HCT116 (cell line): ENCODE results near the gene POLK.

Source experiments
- CBX3 ChIP-seq: IDR thresholded peaks from 2 replicates; pipeline ENCODE4 v1.6.1; 2012; ENCODE audit warnings: low read depth
- EZH2 ChIP-seq: fragments of 200-600 bp; sonication (generic); IDR thresholded peaks from 2 replicates; pipeline ENCODE4 v1.6.1; 2017; ENCODE audit warnings: antibody characterized with exemption, mixed run types
- EZH2phosphoT487 ChIP-seq: fragments of 200-600 bp; IDR thresholded peaks from 2 replicates; pipeline ENCODE4 v1.6.1; 2018; ENCODE audit warnings: antibody characterized with exemption, borderline replicate concordance
- POLR2A ChIP-seq: IDR thresholded peaks from 2 replicates; pipeline ENCODE4 v1.7.0; 2011; ENCODE audit warnings: borderline replicate concordance; ENCODE audit not compliant: insufficient read depth, insufficient read length; ENCODE audit errors: extremely low read depth
- POLR2AphosphoS5 ChIP-seq: IDR thresholded peaks from 2 replicates; pipeline ENCODE4 v1.6.1; 2011; ENCODE audit warnings: mild to moderate bottlenecking, low read depth, low read length, moderate library complexity
- REST ChIP-seq: IDR thresholded peaks from 2 replicates; pipeline ENCODE4 v1.6.1; 2012; ENCODE audit warnings: low read depth
- SP1 ChIP-seq: IDR thresholded peaks from 2 replicates; pipeline ENCODE4 v1.6.1; 2012; ENCODE audit warnings: low read depth
- ZNF274 ChIP-seq: fragments of 200-500 bp; sonication (Bioruptor generic); IDR thresholded peaks from 2 replicates; pipeline ENCODE4 v1.6.1; 2014; ENCODE audit warnings: mild to moderate bottlenecking, low read depth, low read length, inconsistent platforms
- TF ChIP-seq, protein P1 (sequence below), 3 experiments: fragments of 200-600 bp in 1 of 3; sonication (generic) in 1 of 3; IDR thresholded peaks in 2 of 3; conservative IDR thresholded peaks in 1 of 3; 2 replicates each; pipeline ENCODE4 v1.5.1; 2012 to 2017; ENCODE audit warnings: low read depth in 2 of 3, low read length in 2 of 3, antibody characterized with exemption in 1 of 3, borderline replicate concordance in 1 of 3, control low read depth in 1 of 3, mild to moderate bottlenecking in 1 of 3, mixed read lengths in 1 of 3, mixed run types in 1 of 3, moderate library complexity in 1 of 3; ENCODE audit not compliant: insufficient read depth in 1 of 3
- TF ChIP-seq, protein P2 (sequence below): IDR thresholded peaks from 2 replicates; pipeline ENCODE4 v1.6.1; 2012

DNA sequence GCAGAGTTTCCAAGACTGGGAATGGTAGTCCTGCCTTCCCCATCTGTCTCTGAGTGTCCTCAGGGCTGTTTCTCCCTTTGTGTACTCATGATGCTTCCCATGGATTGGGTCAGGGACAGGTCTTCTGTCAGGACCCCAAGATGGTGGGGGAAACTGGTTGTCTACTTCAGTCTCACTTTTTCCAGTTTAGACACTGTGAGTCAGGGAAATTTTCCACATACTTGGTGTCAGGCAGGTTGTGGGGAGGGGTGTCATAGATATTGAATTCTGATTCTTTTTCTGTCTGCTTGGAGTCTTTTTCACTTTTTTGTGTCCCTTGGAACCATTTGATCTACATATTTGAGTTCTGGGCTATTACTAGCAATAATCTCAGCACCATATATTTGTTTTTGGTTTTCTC, 10.3 kb downstream of the POLK start:
- TF ChIP-seq, protein P1, sequence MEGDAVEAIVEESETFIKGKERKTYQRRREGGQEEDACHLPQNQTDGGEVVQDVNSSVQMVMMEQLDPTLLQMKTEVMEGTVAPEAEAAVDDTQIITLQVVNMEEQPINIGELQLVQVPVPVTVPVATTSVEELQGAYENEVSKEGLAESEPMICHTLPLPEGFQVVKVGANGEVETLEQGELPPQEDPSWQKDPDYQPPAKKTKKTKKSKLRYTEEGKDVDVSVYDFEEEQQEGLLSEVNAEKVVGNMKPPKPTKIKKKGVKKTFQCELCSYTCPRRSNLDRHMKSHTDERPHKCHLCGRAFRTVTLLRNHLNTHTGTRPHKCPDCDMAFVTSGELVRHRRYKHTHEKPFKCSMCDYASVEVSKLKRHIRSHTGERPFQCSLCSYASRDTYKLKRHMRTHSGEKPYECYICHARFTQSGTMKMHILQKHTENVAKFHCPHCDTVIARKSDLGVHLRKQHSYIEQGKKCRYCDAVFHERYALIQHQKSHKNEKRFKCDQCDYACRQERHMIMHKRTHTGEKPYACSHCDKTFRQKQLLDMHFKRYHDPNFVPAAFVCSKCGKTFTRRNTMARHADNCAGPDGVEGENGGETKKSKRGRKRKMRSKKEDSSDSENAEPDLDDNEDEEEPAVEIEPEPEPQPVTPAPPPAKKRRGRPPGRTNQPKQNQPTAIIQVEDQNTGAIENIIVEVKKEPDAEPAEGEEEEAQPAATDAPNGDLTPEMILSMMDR (IDR thresholded peaks at IDR 0.05 in 2 of 3, conservative IDR thresholded peaks at IDR 0.05 in 1 of 3; ENCODE audit: borderline replicate concordance in 1 of 3, insufficient read depth in 1 of 3, low read depth in 2 of 3, low read length in 2 of 3), result no peak
- TF ChIP-seq POLR2AphosphoS5, result no peak
- no peak for TF ChIP-seq EZH2
- no peak for TF ChIP-seq POLR2A
- TF ChIP-seq, protein P2, sequence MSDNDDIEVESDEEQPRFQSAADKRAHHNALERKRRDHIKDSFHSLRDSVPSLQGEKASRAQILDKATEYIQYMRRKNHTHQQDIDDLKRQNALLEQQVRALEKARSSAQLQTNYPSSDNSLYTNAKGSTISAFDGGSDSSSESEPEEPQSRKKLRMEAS, result no peak
- no peak for TF ChIP-seq ZNF274
- TF ChIP-seq CBX3, result no peak
- no peak for TF ChIP-seq REST
- no peak for TF ChIP-seq EZH2phosphoT487
- TF ChIP-seq SP1, result no peak
